GM12878 (cell line): ENCODE data around the gene BCR. TPM values are rescaled to one million over a fixed set of nuclear protein-coding genes. Genes with fewer than 3 reads are reported as not detected.

Source experiments
- ATAC-seq: fragments of 200-7000 bp; cut with Tn5 transposase; 3 replicates; pipeline ENCODE4 v1.9.1; 2020; ENCODE audit warnings: mild to moderate bottlenecking, moderate library complexity
- BruUV-seq: library from RNA; stranded (reverse); fragments of 400-500 nt; replicated peaks from 2 replicates; lab custom pipeline; 2021; lab: Mats Ljungman, UMichigan
- CTCF ChIA-PET: fragments of 300-600 bp; sonication (Branson Sonifier 250); formaldehyde crosslinking; extraction: SDS; loops from one replicate; lab custom pipeline; 2021; ENCODE audit warnings: inconsistent platforms; lab: Yijun Ruan, JAX
- POLR2A ChIA-PET: fragments of 350-600 bp; formaldehyde crosslinking; extraction: SDS; loops from one replicate; lab custom pipeline; 2021; ENCODE audit warnings: inconsistent platforms; lab: Charles Lee
- RAD21 ChIA-PET: fragments of 300-600 bp; sonication (Branson Sonifier 250); formaldehyde crosslinking; loops from one replicate; lab custom pipeline; 2023; ENCODE audit warnings: antibody characterized with exemption; ENCODE audit not compliant: unreplicated experiment; lab: Charles Lee
- SMC1A ChIA-PET: fragments of 300-600 bp; sonication (Branson Sonifier 250); formaldehyde crosslinking; loops from one replicate; lab custom pipeline; 2023; ENCODE audit not compliant: unreplicated experiment, uncharacterized antibody; lab: Charles Lee
- DNase-seq: peaks from one replicate; pipeline ENCODE4 v3.0.0-alpha.2; 2011; ENCODE audit warnings: low read depth, low spot score
- FAIRE-seq: peaks from 3 replicates; lab custom pipeline; 2011; peaks lifted over from hg19 to GRCh38; lab: Jason Lieb, UNC
- H2AFZ ChIP-seq: 2 replicates; pipeline ENCODE4 v1.6.0; 2011; ENCODE audit warnings: low read depth, low read length, control low read depth; ENCODE audit not compliant: control insufficient read depth
- H3K27ac ChIP-seq: 2 replicates; pipeline ENCODE4 v1.5.1; 2011; ENCODE audit warnings: control low read depth; ENCODE audit not compliant: control insufficient read depth, insufficient read depth
- H3K27me3 ChIP-seq, 2 experiments: replicated peaks in 1 of 2; 2 replicates each; pipeline versions ENCODE4 v1.6.0 to v1.6.1; 2011; ENCODE audit warnings: low read length in 1 of 2; ENCODE audit not compliant: control insufficient read depth in 2 of 2, insufficient read depth in 2 of 2
- H3K36me3 ChIP-seq, 2 experiments: 2 replicates each; pipeline ENCODE4 v1.5.1; 2011; ENCODE audit warnings: low read length in 1 of 2; ENCODE audit not compliant: control insufficient read depth in 2 of 2, insufficient read depth in 2 of 2
- H3K4me1 ChIP-seq: 2 replicates; pipeline ENCODE4 v1.6.1; 2011; ENCODE audit warnings: mild to moderate bottlenecking, low read length, moderate library complexity, mixed read lengths; ENCODE audit not compliant: control insufficient read depth, insufficient read depth
- H3K4me2 ChIP-seq: 2 replicates; pipeline ENCODE4 v1.6.0; 2011; ENCODE audit warnings: control low read depth; ENCODE audit not compliant: control insufficient read depth, insufficient read depth
- H3K4me3 ChIP-seq: fragments of 200-600 bp; sonication (generic); 2 replicates; pipeline ENCODE4 v1.5.1; 2016
- H3K79me2 ChIP-seq: 2 replicates; pipeline ENCODE4 v1.6.0; 2011; ENCODE audit warnings: low read length; ENCODE audit not compliant: control insufficient read depth, insufficient read depth
- H3K9ac ChIP-seq: 2 replicates; pipeline ENCODE4 v1.8.0; 2011; ENCODE audit warnings: low read length, control low read depth, mixed read lengths; ENCODE audit not compliant: control insufficient read depth, insufficient read depth
- H3K9me3 ChIP-seq: replicated peaks from 3 replicates; pipeline ENCODE4 v1.5.1; 2011; ENCODE audit warnings: mild to moderate bottlenecking, low read length; ENCODE audit not compliant: control insufficient read depth, insufficient read depth
- H4K20me1 ChIP-seq: 2 replicates; pipeline ENCODE4 v1.6.0; 2011; ENCODE audit not compliant: control insufficient read depth, insufficient read depth
- ASH2L ChIP-seq: fragments of 300-600, 200-600 bp; sonication (generic); IDR thresholded peaks from 2 replicates; pipeline ENCODE4 v1.6.1; 2017; ENCODE audit warnings: low read depth, mild to moderate bottlenecking, borderline replicate concordance
- BACH1 ChIP-seq: fragments of 450-650 bp; IDR thresholded peaks from 2 replicates; pipeline ENCODE4 v1.6.1; 2017; ENCODE audit warnings: mild to moderate bottlenecking, borderline replicate concordance
- BCLAF1 ChIP-seq: fragments of 450-650 bp; IDR thresholded peaks from 2 replicates; pipeline ENCODE4 v1.6.1; 2017; ENCODE audit warnings: antibody characterized with exemption, mild to moderate bottlenecking, moderate library complexity
- BMI1 ChIP-seq: fragments of 450-650 bp; IDR thresholded peaks from 2 replicates; pipeline ENCODE4 v1.6.1; 2016; ENCODE audit warnings: mild to moderate bottlenecking, moderate library complexity, borderline replicate concordance
- CUX1 ChIP-seq: IDR thresholded peaks from 2 replicates; pipeline ENCODE4 v1.6.1; 2012; ENCODE audit warnings: improper control_type of control experiment, low read depth, low read length; ENCODE audit not compliant: insufficient replicate concordance
- ESRRA ChIP-seq: IDR thresholded peaks from 2 replicates; pipeline ENCODE4 v1.6.1; 2012; ENCODE audit warnings: mild to moderate bottlenecking, low read length, improper control_type of control experiment
- LARP7 ChIP-seq: fragments of 450-650 bp; IDR thresholded peaks from 2 replicates; pipeline ENCODE4 v1.6.1; 2017; ENCODE audit warnings: mild to moderate bottlenecking
- MEF2B ChIP-seq: fragments of 450-650 bp; IDR thresholded peaks from 2 replicates; pipeline ENCODE4 v1.6.1; 2018; ENCODE audit warnings: mild to moderate bottlenecking, moderate library complexity; ENCODE audit not compliant: partially characterized antibody, poor library complexity, severe bottlenecking
- NR2F1 ChIP-seq: fragments of 450-650 bp; conservative IDR thresholded peaks from 2 replicates; pipeline ENCODE4 v1.6.1; 2017; ENCODE audit warnings: mild to moderate bottlenecking
- RUNX3 ChIP-seq: IDR thresholded peaks from 2 replicates; pipeline ENCODE4 v1.6.1; 2012; ENCODE audit warnings: low read length, inconsistent platforms
- STAT1 ChIP-seq: fragments of 450-650 bp; conservative IDR thresholded peaks from 2 replicates; pipeline ENCODE4 v1.6.1; 2014; ENCODE audit warnings: antibody characterized with exemption, mild to moderate bottlenecking
- YBX1 ChIP-seq: fragments of 450-650 bp; IDR thresholded peaks from 2 replicates; pipeline ENCODE4 v1.6.1; 2016; ENCODE audit warnings: antibody characterized with exemption
- ZNF622 ChIP-seq: fragments of 450-650 bp; IDR thresholded peaks from 2 replicates; pipeline ENCODE4 v1.6.1; 2017; ENCODE audit warnings: mild to moderate bottlenecking, inconsistent platforms
- WGBS: methylation state at CpG from one replicate; pipeline ENCODE4 v1.1.6; 2016; ENCODE audit warnings: low lambda C conversion rate; ENCODE audit not compliant: insufficient replicate concordance, insufficient coverage; ENCODE audit errors: missing lambda C conversion rate; 5-methylcytosine and 5-hydroxymethylcytosine counted together
- in situ Hi-C: fragments of 300-500 bp; cut with MboI; formaldehyde crosslinking; loops from 9 replicates; pipeline ENCODE4 v1.14.3; 2018; ENCODE audit warnings: mixed read lengths
- intact Hi-C: fragments of 100-400 bp; cut with micrococcal nuclease; formaldehyde crosslinking; loops from one replicate; pipeline ENCODE4 v1.14.2; 2022; ENCODE audit not compliant: unreplicated experiment
- polyA plus RNA-seq, 11 experiments: library from polyadenylated mRNA; depleted of rRNA in 4 of 11; unstranded in 6 of 11; stranded (reverse) in 5 of 11; fragments of >200 nt; fragmentation: Nextera tagmentation in 4 of 11; fragmentation: Illumina TruSeq in 1 of 11; extraction: Ambion mirVana in 4 of 11; extraction: Trizol in 1 of 11; gene quantifications; 1 replicate in 1 of 11; 2 replicates in 10 of 11; pipeline versions ENCODE4 v1.2.1 to v1.2.3, GENCODE V29; 2011 to 2016; ENCODE audit warnings: inconsistent platforms in 2 of 11, missing spikeins in 2 of 11, low read depth in 1 of 11
- total RNA-seq, 4 experiments: library from RNA; depleted of rRNA in 3 of 4; stranded (reverse); fragments of >200 nt in 3 of 4; fragmentation: Illumina TruSeq in 1 of 4; extraction: Trizol in 1 of 4; gene quantifications; 2 replicates each; pipeline versions ENCODE4 v1.2.1 to v1.2.3, GENCODE V29; 2013 to 2021

Gene BCR
- total and polyA plus RNA-seq, 10 of the 15 experiments (the other 5 are each of a cell fraction or from before 2014, with no cell fraction given) = 1.7 to 64.7 (median 18.4) TPM

GRCh38 chr22:23274891-23275694 is 94.8 kb downstream of the BCR start:
- WGBS = 89% methylated on average over 14 of the region's 15 CpGs
- CTCF ChIA-PET = interaction anchor here (0.6 kb wide), 1 partner anchor 104 kb away, joined by 3 read pairs; no protein-coding TSS in a partner anchor
- TF ChIP-seq ZNF622 = no peak
- TF ChIP-seq NR2F1 = no peak
- no peak for TF ChIP-seq MEF2B
- no peak for TF ChIP-seq BACH1
- no peak for TF ChIP-seq YBX1
- TF ChIP-seq CUX1 = no peak
- no peak for TF ChIP-seq ESRRA
- TF ChIP-seq RUNX3 = no peak
- TF ChIP-seq ASH2L = no peak
- TF ChIP-seq STAT1 = no peak
- TF ChIP-seq LARP7 = no peak
- no peak for TF ChIP-seq BMI1
- no peak for TF ChIP-seq BCLAF1

More at GRCh38 chr22:23274891-23275694, 94.8 kb downstream of the BCR start:
- intact Hi-C loops (no loop called here), in situ Hi-C loops (loop anchor here (5.0 to 25.0 kb wide), 2 partner anchors 98 to 463 kb away; no protein-coding TSS in a partner anchor)
- H3K36me3 ChIP-seq = peaks cover 6 to 16% of the 10 kb centered on the region in 2 experiments; a peak in 3 of 4 replicates
- no peaks in the 10 kb centered on the region for H3K79me2 ChIP-seq
- H3K4me1 ChIP-seq = peaks cover 3% of the 10 kb centered on the region
- H4K20me1 ChIP-seq = no peaks in the 10 kb centered on the region
- no peak overlapping the region for H3K27ac ChIP-seq
- no peaks in the 10 kb centered on the region for H3K27me3 ChIP-seq
- ATAC-seq (no peak), DNase-seq (no peak), FAIRE-seq (no peak)
- H3K9me3 ChIP-seq = no peaks in the 10 kb centered on the region
- POLR2A ChIA-PET = no interaction called here
- BruUV-seq = no TSS peak
- SMC1A ChIA-PET = no interaction called here
- no peak overlapping the region for H3K4me2 ChIP-seq
- H3K9ac ChIP-seq = no peak overlapping the region
- RAD21 ChIA-PET = no interaction called here
- H3K4me3 ChIP-seq = no peak overlapping the region
- H2AFZ ChIP-seq = no peak overlapping the region
